Activated T-helper 1 cell treated with Interleukin-2 at 50 U/mL for 16 hours (primary cell): ENCODE data around the gene ZBTB22.
A peak's percentile ranks its signal among the peaks of the same experiment; 100 is the strongest.
"Not testable (repeated sequence)": the region's sequence is repeated elsewhere in the genome, so short reads cannot be mapped to it uniquely, and the experiment has no call there.

Experiments used
- DNase-seq: peaks from one replicate; pipeline ENCODE4 v3.0.0-alpha.2; 2020; ENCODE audit warnings: low read depth

ZBTB22 gene

DNA sequence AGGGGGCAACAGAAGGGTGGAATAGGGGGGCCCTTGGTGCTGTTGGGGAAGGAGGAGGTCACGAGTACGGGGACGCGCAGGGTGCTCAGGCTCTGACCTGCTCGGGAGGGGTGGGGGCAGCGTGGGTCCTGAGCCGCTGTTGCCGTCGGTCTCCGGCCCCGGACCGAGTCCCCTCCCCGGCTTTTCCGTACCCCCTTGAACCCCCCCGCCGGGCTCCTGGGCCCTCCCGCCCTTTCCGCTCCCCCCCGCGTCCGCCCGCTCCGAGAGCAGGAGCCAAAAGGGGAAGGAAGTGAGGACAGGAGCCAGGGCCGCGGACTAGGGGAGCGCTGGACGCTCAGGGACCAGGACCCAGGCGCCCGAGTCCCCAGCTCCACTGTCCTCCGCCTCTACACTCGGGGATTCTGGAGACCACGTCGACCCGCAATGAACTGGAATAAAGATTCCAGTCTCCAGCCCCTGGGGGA is 18.7 kb downstream of the ZBTB22 start, which contains the start of gene RGL2:
Gene RGL2, minus strand, starts transcription at position 170 of the 464 bp plus-strand sequence. CDS start 332 bp downstream, outside the sequence.
- no peak for DNase-seq

- DNase-seq, result no peak
Observed at GRCh38 chr6:33297956-33298772, 19.4 kb downstream of the ZBTB22 start.

DNA sequence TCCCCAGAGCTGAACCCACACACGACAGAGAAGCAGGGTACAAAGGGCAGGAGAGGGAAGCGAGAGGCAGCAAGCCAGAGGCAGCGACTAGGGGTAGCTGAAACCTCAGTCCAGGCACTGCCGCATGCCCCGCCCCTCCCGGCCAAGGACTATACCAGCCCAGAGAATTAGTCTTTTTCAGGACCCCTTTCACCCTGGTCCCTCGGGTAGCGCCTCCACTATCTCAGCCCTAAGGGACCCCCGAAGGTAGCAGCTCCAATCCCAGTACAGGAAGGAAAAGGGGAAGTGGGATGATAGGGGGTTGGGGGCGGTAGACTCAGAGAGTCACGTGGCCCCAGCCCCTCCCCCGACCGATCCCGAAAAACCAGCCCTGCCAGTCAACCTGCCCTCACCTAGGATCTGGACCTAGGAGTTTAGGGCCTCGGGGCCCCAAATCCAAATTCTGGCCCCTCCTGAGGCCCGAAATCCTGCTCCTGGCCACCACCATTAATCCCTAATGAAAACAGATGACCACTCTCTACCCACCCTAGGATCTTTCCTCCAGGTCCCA is 20.1 kb downstream of the ZBTB22 start:
- no peak for DNase-seq

- DNase-seq, result no peak
Observed at GRCh38 chr6:33296797-33297405, 20.6 kb downstream of the ZBTB22 start.

GRCh38 chr6:33295621-33296369 is 21.7 kb downstream of the ZBTB22 start:
- no peak for DNase-seq

DNA sequence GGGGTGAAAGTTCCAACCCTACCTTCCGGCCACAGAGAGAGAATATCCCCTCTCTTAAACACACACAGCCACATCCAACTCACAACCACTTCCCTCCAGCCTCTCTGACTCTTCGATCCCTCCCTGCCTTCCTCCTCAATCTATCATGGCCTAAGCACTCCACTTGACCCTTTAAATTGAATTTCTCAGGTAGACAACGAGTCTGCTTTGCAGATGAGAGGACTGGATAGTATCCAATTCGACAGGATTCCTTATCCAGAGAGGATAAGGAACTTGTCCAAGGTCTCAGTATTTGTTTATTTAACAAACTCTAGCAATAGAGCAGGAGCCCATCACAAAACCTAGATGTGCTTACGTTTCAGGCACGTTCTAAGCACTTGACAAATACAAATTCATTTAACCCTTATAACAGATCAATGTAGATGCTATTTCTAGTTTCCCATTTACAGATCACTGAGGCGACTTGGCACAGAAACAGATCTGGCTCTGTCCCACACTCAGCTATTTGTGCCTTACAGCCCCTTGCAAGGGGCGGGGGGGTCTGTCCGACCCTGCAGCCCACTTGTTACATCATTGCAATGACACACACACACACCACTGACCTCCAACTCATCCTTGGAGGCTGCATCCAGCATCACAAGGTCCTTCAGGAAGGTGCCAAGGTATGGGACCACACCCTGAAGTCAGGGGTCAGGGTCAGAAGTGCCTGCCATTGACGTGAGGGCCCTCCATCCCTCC is 23.3 kb downstream of the ZBTB22 start:
- DNase-seq, result no peak

GRCh38 chr6:33292996-33293682 is 24.4 kb downstream of the ZBTB22 start:
- DNase-seq, result no peak

DNA sequence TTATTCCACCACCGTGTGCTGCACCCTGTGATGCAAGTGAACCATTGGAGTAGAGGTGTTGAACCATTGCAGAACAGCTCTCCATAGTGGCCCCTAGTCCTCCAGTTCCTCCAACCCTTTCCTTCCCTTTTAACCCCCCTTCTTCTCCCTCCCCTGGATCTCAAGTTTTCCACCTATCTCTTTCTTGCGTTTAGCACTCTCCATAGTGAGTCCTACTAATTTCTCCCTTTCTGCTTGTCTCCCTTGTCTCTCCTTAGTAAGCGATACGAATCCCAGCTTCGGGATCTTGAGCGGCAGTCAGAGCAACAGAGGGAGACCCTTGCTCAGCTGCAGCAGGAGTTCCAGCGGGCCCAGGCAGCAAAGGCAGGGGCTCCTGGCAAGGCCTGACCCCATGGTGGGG is 27.1 kb downstream of the ZBTB22 start:
- no peak for DNase-seq

GRCh38 chr6:33289784-33290315 is 27.7 kb downstream of the ZBTB22 start:
- no peak for DNase-seq

DNA sequence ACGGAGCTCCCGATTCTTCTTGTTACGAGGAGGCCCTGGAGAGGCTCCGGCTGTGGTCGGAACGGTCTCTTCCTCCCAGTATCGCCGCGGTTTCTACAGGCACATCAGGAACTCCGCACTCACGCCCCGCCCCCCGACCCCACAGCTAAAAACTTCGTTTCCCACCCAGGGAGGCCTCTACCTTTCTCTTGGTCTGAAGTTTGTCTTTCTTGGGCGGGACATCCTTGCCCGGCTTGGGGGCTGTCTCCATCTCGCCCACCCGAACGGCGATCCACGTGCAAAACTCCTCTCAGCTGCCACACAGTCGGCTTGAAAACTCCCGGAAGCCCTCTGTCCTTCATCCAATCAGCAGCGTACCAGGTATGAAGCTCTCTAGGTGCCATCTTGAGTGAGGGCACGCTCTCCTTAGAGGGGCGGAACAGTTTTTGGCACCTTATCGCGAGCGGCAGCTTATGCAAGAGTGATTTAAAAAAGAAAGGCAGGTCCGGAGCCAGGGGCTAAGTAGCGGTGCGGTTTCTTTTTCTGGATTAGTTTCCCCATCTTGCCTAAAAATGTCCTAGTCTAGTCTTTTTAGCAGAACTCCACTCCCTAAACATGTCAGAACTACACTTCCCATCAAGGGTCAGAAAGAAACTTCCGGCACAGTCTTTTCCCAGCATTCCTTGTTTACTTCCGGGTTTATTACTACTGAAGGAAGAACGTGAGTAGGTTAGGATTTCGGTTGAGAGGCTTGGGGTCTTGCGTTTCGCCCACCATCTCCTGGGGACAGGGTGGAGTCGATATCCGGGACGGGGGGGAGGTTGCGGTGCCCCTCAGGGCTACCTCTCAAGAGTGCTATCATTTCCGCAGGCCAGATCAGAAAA is 28.4 kb downstream of the ZBTB22 start, which contains the start of the genes PFDN6 and WDR46:
Gene PFDN6, plus strand, starts transcription at position 681 of the 863 bp plus-strand sequence. CDS start 256 bp downstream, outside the sequence.
Gene WDR46, minus strand, starts transcription at position 319 of the 863 bp plus-strand sequence. Its CDS starts 69 bp downstream, at position 250.
- peak; percentile 60 for DNase-seq

DNA sequence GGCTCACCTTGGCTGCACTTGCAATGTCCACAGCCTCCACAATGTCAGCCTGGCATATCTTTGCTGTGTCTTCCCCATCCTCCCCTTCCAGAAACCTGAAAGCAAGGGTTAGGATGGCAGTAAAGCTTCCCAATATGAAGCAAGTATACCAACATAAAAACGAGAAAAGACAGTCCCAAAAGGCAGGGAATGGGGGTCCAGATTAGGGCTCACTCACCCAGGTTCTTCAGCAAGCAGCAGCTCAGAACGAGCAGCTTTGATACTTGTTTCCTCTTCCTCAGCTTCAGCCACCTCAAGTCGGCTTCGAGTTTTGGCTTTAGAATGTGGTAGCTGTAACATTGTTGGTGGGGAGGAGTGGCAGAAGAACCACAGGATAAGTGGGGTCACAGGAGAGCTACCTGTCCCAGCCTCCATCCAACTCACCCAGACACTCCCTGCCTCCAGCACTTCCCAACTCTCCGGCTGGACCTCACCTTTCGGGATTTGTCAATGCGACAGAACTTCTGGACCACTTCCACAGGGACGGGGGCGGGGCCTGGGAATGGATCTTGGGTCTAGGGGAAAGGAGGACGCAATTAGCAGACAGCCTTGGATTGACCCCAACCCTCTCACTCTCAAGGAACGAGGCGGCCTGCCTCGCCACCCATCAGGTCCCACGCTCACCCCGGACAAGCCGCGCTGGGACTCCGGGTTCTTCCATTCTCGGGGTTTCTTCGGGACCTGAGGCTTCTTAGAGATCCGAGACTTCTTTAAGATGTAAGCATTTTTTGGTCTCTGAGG is 29.2 kb downstream of the ZBTB22 start:
- no peak for DNase-seq

GRCh38 chr6:33286946-33287914 is 30.3 kb downstream of the ZBTB22 start:
- DNase-seq, result no peak

GRCh38 chr6:33285214-33285613 is 32.3 kb downstream of the ZBTB22 start:
- DNase-seq, result not testable (repeated sequence)

GRCh38 chr6:33280539-33280938 is 37.0 kb downstream of the ZBTB22 start:
- DNase-seq, result no peak

DNA sequence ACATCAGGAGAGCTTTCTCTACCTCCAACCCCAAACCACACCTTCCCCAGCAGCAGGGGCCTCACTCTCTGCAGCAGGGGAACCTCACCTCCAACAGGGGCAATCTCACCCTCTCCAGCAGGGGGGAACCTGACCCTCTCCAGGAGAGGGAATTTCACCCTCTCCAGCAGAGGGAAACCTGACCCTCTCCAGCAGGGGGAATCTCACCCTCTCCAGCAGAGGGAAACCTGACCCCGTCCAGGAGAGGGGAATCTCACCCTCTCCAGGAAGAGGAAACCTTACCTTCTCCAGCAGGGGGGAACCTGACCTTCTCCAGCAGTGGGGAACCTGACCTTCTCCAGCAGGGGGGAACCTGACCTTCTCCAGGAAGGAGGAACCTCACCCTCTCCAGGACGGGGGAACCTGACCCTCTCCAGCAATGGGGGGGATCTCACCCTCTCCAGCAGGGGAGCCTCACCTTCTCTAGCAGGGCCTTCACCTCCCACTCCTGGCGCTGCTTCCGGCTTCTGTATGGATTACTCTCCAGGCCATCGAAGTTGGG is 37.5 kb downstream of the ZBTB22 start:
- DNase-seq, result no peak

DNA sequence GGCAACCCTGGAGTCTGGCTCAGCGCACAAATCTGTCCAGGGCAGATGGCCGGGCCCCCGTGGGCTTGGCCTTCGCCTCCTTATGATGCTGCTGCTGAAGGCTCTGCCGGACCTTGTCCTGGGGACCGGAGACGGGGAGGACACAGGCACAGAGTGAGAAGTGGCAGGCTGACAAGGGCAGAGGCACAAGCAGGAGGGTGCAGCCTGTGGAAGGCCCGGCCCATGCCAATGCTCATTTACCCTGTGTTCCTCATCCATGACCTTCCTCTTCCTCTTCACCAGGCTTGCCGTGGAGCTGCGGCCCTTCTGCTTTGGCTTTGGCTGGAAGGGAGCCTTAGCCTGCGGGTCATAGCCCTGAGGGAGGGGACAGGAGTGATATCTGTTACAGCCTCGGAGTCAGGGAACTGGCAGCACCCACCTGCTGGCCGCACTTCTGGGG is 38.3 kb downstream of the ZBTB22 start:
- DNase-seq, result no peak

GRCh38 chr6:33278810-33279209 is 38.7 kb downstream of the ZBTB22 start:
- DNase-seq, result no peak
